GM10847 (cell line): ENCODE results near the gene SGCD.

ENCODE experiments used
- POLR2A ChIP-seq: IDR thresholded peaks from 2 replicates; pipeline ENCODE4 v1.6.1; 2011; ENCODE audit not compliant: insufficient read length; ENCODE audit errors: extremely low read depth

The SGCD gene

DNA sequence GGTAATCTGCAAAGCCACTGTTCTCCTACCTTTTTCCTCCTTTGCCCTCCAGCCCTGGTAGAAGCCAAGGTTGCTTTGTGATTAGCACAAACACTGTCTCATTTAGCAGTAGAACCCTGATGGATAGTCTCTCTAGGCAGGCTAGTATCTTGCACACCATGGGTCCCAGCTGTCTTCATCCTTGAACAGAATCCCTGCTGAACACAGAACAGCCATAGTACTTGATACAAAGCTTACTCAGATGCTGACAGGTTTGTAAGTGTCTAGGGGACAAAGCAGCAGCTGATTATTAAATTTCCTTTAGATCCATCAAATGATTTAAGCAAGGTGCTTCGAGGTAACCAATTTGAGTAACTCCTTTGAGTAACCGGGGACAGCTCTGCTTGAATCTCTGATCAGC, 359.4 kb downstream of the SGCD start:
- no peak for TF ChIP-seq POLR2A

DNA sequence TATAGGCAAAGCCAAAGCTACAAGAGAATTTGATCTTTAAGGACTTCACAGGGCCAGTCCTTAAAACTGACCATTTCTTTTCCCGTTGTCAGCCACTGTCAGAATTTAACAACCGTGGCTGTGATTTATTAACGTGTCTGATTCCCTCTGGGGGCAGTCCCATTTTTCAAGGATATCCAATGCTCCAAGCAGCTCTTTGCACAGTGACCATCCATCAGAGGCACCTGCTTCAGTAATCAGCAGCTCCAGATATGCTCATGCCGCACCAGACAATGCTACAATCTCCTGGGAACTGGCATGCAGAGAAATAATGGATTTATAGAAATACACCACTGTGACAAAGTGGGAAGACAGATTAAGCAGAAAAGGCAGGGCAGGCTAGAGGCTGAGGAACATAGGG, 359.8 kb downstream of the SGCD start:
- no peak for TF ChIP-seq POLR2A

DNA sequence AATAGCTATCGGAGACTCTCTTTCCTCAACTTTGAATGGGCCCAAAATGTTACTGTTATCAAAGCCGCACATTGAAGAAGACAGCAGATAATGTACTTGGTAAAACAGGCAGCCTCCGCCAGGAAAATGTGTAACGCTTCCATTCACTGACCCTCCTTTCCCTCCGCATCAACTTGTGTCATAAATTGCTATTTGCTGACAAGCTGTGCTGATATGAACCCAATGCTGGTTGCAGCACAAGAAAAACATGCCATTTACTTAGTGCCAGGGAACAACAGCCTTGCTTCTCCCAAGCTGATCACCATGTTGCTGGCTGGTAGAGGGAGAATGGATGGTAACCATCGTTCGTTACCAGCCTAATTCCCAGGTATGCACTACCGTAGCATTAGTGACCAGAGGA, 360.6 kb downstream of the SGCD start:
- no peak for TF ChIP-seq POLR2A

DNA sequence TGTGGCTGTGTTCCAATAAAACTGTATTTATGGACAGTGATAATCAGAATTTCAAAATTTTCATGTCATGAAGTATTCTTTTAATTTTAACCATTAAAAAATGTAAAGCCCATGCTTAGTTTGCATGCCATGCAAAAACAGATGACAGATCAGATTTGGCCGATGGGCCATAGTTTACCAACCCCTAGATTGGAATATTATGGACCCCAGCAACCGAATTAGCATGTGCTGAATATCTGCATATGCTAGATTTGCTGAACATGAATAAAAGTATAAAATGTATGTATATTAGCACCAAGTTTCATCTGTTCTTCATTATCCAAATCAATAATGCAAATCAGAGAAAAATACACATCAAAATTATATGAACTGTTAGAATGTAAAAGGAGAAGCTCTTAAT, 364.6 kb downstream of the SGCD start:
- no peak for TF ChIP-seq POLR2A

DNA sequence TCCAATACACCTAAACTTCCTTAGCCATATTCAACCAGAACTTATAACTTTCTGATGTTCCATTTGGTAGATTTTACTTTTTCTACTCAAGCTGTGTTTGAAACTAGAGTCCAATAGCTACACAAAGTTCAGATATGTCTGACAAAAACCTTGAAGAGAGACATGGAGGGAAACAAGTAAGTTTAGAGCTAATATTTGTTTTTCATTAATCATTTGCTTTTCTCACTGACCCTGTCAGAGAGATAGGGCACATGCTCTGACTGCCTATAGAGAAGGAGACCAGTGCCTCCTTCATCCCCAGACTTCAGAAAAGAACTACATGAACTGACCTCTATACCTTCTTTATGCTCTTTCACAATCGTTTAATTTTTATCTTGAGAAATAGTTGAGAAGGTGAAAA, 366.1 kb downstream of the SGCD start:
- TF ChIP-seq POLR2A, result no peak

DNA sequence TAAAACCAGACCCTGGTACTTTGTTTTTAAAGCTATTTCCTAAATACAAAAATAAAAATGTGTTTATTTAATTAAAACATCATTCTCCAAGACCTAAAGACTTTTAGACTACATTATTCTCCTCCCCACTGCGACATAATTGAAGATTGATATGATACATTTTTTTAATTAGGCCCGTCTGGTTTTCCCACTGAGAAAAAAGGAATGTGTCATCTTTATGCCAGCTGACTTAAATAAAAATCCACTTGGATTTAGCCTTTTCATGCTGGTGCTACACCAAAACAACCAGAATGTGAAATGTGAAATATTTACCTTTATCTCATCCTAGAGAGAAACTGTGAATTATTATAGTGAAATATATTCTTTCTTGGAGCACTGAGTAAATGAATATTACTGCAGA, 367.6 kb downstream of the SGCD start:
- no peak for TF ChIP-seq POLR2A

DNA sequence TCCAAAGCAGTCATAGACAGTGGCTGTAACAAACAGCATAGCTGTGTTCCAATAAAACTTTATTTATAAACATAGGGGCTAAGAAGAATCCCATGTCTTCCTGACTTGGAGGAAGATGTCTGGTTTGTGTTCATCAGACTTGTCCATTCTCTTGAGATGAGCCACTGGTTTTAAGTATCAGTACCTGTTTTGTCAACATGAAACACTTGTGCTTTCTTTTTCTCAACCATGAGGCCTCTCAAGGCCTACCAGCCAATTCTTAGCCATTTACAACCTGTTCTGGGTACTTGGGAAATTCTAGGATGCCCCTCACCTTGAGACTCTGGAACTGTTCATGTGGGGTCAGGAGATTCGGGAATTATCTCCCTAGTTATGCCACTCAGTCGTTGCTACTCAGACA, 368.8 kb downstream of the SGCD start:
- TF ChIP-seq POLR2A, result no peak

DNA sequence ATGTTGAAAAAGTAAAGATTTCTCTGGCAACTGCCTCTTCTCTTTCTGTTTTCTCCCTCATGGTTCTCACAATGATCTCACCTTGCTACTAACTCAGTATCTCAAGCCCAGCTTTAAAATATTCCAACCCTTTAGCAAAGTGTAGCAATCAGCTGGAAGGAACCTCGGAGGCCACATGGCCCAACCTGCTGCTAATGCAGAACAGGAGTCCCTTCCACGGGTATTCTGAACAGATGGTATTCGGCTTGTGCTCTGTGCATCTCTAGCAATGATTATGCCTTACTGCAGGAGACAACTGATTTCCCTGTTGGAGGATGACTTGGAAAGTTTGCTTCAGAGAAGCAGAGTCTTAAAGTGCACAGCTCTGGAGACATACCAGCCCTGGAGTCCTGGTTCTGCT, 371.4 kb downstream of the SGCD start:
- TF ChIP-seq POLR2A, result no peak

DNA sequence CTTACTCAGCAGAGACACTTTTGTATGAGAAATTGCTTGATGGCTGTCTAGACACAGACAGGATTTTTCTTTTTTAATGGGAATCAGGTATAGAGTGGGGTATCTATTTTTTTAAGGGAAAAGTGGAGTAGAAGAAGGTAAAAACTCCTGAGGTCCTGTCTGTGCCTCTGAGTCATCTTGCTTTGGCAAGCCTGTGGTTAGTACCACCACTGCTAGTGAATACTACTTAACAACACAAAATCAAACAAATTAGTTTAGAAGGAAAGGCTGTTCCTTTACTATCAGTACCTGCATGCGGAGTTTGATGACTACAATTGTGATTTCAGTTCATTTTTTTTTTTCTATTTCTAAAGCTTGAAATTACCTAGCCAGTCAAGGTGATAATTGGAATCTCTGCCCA, 372.2 kb downstream of the SGCD start:
- TF ChIP-seq POLR2A, result no peak

DNA sequence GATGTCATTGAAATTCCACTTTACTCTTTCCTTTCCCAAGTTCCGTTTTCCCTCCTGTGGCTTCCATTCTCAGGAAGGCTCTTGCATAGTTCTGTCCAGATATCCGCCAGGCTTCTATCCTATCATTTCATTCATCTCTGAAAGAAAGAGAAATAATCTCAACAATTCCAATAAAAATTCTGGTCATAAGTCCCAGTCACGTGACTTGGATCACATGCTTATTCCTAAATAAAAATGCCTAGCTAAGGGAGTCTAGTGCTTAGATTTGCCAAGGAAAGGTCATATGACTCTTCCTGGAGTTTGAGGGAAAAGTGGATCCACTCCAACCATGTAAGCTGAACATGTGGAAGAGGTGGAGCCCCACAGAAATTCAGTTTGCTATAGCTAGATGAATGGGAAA, 377.2 kb downstream of the SGCD start:
- no peak for TF ChIP-seq POLR2A

DNA sequence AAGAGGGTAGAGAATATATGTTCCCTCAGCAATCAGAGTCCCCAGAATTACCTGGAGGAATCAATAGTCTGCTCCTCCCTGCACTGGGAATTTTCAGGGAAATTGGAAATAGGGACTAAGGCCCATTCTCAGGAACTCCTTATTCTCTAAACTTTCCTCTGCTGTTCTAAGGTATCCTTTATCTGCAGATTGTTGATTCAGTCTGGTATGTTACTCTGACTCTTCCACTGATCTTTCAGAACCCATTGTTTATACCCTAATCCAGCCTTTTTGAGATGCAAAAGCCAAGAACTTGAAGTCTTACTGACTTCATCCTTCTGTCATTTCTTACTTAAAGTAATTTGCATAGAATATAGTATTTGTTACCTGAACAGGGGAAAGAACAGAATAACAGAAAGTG, 379.7 kb downstream of the SGCD start:
- TF ChIP-seq POLR2A, result no peak

DNA sequence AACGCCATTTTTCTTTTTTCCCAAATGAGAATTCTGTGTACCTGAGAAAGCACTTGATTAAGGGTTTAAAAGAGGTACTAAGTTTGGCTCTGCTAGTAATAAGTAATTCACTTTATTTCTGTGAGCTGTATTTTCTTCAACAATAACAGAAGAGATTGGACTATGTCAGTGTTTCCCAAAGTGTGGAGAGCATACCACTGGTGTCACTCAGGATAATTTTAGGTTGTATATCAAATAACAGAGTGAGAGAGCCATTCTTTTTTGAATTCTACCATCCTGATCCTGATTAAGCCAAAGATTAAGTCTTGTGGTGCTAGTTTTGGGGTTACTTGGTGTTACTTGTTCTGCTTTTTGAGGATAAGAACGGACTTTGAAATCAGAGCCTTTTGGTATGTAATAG, 380.8 kb downstream of the SGCD start:
- no peak for TF ChIP-seq POLR2A

DNA sequence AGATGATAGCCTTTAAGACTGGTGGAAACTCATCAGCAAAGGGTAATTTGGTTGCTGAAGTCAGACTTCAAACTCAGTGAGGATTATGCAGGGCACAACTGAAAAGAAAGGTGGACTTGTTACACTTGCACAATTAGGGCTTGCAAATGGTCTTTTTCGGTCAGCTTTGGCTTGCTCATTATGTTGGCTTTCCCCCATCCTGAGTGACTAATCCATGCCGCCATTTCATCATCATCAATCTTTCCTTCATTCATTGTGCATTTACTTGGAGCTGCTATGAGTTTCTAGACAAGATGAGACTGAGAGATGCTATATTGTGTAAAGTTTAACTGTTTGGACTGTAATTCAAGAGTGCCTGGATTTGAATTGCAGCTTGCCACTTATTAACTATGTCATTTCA, 388.3 kb downstream of the SGCD start:
- no peak for TF ChIP-seq POLR2A

DNA sequence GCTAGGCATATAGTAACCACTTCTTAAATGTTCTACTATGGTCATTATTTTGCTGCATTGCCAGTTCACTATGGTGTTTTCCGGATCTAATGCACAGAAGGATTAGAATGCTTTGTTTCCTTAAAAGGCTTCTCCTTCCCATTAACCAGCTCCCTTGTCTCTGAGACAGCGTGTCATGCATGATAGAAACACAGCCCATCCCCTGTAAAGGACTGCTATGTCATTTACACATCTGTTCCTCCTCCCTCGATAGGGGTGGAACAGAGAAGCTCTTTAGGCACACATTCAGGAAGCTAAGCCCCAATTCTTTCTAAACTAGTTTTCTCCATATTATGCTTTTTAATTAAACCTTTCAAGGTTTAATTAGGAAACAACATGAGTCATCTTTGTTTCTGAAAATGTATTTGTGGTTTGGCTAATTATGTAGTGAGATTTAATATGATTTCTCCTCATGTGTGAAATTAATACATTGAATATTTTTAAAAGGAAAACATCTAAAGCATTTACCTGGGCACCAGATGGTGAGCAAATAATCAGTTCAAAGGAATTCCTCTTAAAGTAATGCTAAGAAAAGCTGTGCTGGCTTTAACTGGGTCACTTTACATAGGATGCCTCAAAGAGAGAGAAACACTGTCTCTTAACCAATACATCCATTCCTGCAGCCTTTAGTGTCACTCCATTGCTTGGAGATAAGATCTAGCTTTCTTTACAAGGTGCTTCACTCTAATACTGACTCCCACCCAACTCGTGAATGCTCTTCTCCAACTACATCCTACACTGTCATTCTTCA, 389.8 kb downstream of the SGCD start:
- no peak for TF ChIP-seq POLR2A

DNA sequence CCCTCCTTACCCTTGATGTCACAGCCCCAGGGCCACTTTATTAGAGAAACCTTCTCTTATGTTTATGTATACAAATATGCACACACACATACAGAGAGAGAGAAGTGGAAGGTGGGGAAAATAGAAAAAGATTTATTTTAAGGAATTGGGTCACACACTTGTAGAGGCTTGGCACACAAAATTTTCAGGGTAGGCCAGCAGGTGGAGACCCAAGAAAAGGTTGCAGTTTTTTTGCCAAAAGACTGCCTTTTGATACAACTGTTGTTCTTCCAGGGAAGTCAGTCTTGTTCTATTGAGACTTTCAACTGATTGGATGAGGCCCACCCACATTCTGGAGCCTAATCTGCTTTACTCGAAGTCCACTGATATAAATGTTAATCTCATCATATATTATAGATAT, 392.0 kb downstream of the SGCD start:
- no peak for TF ChIP-seq POLR2A

DNA sequence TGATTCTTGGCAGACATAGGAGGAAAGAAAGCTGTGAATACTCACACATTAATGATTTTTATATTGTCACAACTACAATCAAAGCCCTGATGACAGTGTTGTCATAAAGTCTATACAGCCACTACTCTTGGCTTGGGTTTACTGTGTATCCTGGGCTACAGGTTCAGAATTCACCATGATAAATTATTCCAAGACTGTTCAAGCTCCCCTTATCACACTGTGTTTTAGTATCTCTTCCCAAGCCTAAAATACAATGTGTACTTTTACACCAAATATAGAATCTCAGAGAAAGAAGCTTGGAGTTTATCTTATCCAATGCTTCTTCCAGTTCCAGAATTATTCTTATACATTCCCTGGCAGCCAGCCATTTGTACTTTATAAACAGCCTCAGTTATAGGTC, 395.4 kb downstream of the SGCD start:
- no peak for TF ChIP-seq POLR2A

DNA sequence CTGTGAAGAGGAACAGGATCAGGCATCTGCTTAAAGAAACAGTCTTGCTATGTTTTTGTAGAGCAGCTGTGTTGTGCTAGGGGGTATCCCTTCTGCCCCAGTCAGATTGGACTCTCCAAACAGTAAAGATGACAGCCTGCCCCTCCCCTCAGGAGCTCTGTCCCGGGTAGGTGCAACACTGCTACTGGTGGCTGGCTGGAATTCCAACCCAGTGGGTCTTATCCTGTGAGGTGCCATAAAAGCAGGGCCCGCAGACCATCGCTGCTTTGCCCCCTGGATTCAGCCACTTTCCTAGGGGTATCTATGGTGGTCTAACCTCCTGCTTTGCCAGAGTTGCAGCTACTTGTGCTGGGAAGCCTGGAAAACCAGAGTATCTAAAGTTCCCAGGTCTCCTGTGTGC, 408.5 kb downstream of the SGCD start:
- TF ChIP-seq POLR2A, result no peak
